Adipocyte (in vitro differentiated cells): ENCODE measurements around the gene TRPV2.

Experiments
- DNase-seq: peaks from one replicate; pipeline ENCODE4 v3.0.0-alpha.2; 2015; ENCODE audit warnings: low read depth
- H3K27me3 ChIP-seq: replicated peaks from 2 replicates; pipeline ENCODE4 v1.7.0; 2013; ENCODE audit warnings: mild to moderate bottlenecking, low read length, moderate library complexity; ENCODE audit not compliant: control insufficient read depth, insufficient read depth
- H3K36me3 ChIP-seq: 2 replicates; pipeline ENCODE4 v1.7.0; 2013; ENCODE audit warnings: low read length, mild to moderate bottlenecking, moderate library complexity; ENCODE audit not compliant: control insufficient read depth, insufficient read depth, severe bottlenecking
- H3K4me1 ChIP-seq: 2 replicates; pipeline ENCODE4 v1.7.0; 2013; ENCODE audit warnings: mild to moderate bottlenecking, low read length, moderate library complexity; ENCODE audit not compliant: control insufficient read depth, insufficient read depth
- H3K4me3 ChIP-seq: 2 replicates; pipeline ENCODE4 v1.7.0; 2013; ENCODE audit warnings: mild to moderate bottlenecking, low read length, moderate library complexity
- H3K9ac ChIP-seq: 2 replicates; pipeline ENCODE4 v1.7.0; 2013; ENCODE audit warnings: mild to moderate bottlenecking, low read length, moderate library complexity
- H3K9me3 ChIP-seq: 2 replicates; pipeline ENCODE4 v1.7.0; 2013; ENCODE audit warnings: mild to moderate bottlenecking, low read length, moderate library complexity; ENCODE audit not compliant: control insufficient read depth

Gene TRPV2

DNA sequence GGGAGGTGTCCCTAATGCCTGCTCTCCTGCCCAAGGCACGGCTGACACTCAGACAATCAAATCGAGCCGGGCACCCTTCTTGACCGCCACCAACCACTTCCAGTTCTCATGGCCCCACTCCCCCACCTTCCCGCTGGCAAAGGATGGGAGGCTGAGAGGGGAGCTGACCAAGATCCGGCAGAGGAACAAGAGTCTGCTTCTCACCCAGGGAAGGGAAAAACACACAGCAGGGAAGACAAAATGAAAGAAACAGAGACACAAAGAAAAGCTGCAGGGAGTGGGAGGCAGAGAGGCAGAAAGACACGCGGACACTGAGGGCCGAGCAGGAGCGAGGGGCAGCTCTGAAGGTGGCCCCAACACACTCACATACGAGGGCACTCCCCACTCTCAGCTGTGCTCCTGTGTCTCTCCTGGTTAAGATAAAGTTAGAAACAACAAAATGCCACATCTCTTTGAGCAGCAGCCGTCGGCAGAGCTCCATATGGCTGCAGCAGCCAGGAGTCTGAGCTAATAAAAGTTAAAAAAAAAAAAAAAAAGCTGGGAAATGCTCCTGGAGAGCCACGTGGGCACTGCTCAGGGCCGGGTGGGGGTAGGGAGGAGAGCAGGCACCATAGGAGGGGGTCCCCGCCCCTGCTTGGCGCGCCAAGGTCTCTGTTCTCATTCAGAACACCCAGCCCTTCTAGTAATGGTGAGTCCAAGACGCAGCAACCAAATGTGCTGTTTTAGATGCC, 69.2 kb downstream of the TRPV2 start:
- DNase-seq: no peak
- peaks cover 39% of the 10 kb centered on the region for H3K4me1 ChIP-seq

More for the DNA sequence above, 69.2 kb downstream of the TRPV2 start:
- Histone ChIP-seq H3K27me3 (no peaks in the 10 kb centered on the region), H3K9me3 (no peaks in the 10 kb centered on the region), H3K4me3 (peak overlapping the region; percentile 39), H3K9ac (peak overlapping the region; percentile 65), H3K36me3 (no peaks in the 10 kb centered on the region)
